ENCODE results near the gene HCAR3. TPM values are rescaled to one million over a fixed set of nuclear protein-coding genes. Genes with fewer than 3 reads are reported as not detected.
"Not testable (repeated sequence)": the region's sequence is repeated elsewhere in the genome, so short reads cannot be mapped to it uniquely, and the experiment has no call there.

HCAR3 gene
- total RNA-seq = 0.15 and 0.27 TPM in 2 replicates

DNA sequence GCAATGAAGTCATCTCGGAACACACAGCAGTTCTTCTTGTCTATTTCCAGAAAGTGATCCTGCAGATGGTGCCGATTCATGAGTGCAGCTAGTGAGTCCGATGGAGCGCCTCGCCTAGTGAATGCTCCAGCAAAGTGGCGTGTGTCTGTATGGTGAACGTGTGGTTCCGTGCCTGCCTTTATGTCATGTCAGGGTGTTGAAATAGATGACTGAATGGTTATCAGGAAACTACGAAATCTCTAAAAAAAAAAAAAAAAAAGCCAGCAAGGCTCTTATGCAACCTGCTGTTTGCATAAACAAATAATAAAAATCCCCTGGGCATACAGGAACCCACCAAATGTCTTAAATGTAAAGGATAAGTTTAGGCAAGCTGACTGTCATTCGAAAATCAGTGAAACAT is at the start of gene HCAR3:
TSS of gene HCAR3 (minus strand) at position 154 of the 400 bp plus-strand sequence. CDS start at position 80, 74 bp downstream.
- intact Hi-C loops (cut with micrococcal nuclease) = not testable (repeated sequence)

DNA sequence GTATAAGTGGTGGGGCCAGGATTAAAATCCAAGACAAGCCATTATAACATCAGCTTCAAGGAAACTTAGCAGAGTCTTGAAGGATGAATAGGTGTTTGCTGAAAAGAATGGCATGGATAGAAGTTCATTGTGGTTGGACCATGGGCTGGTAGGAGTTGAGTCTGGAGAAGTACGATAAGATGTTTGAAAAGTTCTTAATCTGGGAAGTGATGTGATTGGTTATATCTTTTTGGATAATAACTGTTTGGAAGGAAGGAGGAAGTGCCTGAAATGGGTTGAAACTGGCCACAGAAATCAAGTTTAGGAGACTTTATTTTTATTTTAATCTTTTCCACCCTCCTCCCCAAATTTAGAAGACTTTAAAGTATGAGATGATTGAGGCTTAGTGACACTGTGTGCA is 41.0 kb upstream of the HCAR3 start:
- intact Hi-C loops (cut with micrococcal nuclease) = loop anchor here (10.0 kb wide), 1 partner anchor 673 kb away; no protein-coding TSS in a partner anchor

DNA sequence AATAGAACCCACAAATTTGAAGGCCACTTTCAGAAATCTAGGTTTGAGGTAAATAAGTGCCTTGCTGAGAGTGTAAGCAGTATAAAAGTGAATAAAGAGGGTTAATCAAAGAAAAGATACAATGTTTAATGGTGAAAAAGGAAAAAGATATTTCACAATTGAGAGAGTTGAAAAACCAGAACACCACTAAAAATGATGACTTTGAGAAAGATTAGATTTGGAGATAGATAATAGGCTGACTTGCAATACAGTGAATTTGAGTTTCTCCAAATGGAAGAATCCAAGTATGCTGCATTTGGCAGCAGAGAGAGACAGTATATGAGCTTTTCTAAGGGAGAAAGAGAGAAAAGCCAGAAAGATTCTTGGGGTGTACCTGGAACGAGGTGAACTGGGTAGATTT is 38.2 kb upstream of the HCAR3 start:
- intact Hi-C loops (cut with micrococcal nuclease) = loop anchor here (5.0 to 10.0 kb wide), 2 partner anchors 352 to 670 kb away; no protein-coding TSS in a partner anchor

DNA sequence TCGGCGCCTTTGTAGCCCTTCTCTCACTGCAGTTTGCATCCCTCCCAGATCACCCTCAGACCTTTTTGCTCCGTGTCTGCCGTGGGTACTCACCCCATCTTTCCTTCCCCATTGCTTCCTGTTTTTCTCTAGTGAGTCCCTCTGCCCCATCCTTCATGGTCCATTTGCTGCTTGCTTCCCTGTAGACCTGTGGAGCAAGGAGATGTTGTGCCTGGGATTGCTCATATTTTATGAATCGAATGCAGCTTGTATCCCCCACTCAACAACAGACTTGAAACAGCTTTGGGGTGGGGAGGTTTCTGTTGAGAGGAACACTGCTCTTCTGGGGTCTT is 36.7 kb upstream of the HCAR3 start:
- intact Hi-C loops (cut with micrococcal nuclease) = loop anchor here (1.0 to 10.0 kb wide), 5 partner anchors 21 to 668 kb away; partner anchors contain the start of genes CCDC62, DIABLO, MPHOSPH9 and MTRFR

DNA sequence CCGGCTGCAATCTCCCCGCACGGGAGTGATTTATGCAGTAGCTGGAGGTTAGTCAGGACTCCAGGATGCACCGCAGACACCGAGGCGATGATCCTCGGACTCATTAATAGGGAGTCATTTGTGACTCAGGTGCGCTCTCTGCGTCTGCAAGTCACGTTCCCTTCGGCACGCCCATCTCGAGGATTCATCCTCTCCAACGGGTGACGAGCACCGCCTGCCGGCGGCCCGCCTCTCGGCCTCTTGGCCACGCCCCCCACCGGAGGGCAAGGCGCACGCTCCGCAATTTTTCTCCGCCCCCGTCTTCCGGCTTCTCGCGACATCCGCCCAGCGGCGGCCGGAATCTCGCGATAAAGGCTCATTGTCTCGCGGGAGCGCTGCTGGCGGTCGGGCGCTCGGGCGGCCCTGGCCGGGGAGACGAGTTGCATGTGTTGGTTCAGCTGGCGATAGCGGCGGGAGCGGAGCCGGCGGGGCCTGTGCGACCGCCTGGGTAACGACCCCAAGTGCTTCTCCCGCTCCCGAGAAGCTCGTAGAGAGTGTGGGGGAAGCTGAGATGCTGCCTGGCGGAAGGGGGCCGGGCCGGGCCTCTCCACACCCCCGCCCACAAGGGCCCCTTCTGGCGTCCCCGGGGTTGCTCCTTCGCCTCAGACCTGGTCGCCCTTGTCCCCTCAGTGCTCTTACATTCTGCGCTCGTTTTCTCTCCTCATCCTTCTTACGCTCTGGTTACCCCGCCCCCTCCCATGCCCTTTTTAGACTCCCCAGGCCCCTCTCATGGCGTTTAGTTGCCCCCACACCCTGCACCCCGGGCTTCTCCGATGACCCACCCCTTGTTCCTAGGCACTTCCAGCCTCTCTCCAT is 36.1 kb upstream of the HCAR3 start, which contains the start of gene DENR:
TSS of gene DENR (plus strand) at position 361 of the 855 bp plus-strand sequence. CDS start 878 bp downstream, outside the sequence.
- intact Hi-C loops (cut with micrococcal nuclease) = loop anchor here (1.0 to 10.0 kb wide), 12 partner anchors 22 to 668 kb away; partner anchors contain the start of genes ABCB9, CCDC62, DIABLO and HCAR1

DNA sequence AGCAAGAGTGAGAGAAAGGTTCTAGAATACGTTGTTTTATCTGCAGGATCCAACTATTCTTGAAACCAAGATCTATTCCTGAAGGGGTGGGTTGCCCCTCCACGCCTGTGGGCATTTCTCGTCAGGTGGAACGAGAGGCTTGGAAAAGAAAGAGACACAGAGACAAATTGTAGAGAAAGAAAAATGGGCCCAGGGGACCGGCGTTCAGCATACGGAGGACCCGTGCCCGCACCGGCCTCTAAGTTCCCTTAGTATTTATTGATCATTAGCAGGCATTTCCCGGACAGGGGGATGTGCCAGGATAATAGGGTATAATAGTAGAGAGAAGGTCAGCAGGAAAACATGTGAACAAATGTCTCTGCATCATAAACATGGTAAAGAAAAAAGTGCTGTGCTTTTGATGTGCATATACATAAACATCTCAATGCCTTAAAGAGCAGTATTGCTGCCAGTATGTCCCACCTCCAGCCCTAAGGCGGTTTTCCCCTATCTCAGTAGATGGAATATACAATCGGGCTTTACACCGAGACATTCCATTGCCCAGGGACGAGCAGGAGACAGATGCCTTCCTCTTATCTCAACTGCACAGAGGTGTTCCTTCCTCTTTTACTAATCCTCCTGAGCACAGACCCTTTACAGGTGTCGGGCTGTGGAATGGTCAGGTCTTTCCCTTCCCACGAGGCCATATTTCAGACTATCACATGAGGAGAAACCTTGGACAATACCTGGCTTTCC is 34.3 kb upstream of the HCAR3 start:
- intact Hi-C loops (cut with micrococcal nuclease) = loop anchor here (5.0 to 10.0 kb wide), 2 partner anchors 349 to 666 kb away; no protein-coding TSS in a partner anchor

DNA sequence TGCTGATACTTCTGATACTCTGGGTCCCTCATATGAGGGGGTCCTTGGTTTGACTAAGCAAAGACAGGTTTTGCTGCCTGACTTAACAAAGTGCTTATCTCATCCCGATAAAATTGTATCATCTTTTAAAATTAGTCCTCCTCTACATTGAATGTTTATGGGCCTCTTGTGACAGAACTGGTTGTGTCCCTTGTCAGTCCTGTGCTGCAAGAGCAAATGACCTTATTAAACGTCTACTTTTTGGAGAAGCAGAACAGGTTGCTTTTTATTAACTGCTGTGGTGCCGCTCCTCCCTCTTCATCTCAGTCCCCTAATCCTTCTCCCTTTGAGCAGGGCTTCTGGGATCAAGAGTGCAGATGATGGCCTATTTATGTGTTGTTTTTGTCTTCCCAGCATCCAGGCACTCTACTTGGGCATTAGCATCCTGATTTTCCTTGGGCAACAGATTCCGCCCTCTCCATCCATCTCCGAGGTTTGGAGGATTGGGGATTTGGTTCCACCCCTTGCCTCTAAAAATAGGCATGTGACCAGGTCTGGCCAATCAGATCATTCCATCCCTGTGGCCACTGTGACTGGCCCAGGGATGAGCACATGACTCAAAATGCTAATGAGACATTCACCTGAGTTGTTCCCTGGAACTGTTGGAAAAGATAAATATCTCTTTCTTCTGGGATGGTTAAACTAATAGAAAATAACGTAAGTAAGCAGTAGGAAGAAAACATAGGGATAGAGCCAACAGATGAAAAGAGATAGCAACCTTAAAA is 33.1 kb upstream of the HCAR3 start:
- intact Hi-C loops (cut with micrococcal nuclease) = loop anchor here (5.0 to 10.0 kb wide), 2 partner anchors 347 to 665 kb away; no protein-coding TSS in a partner anchor

DNA sequence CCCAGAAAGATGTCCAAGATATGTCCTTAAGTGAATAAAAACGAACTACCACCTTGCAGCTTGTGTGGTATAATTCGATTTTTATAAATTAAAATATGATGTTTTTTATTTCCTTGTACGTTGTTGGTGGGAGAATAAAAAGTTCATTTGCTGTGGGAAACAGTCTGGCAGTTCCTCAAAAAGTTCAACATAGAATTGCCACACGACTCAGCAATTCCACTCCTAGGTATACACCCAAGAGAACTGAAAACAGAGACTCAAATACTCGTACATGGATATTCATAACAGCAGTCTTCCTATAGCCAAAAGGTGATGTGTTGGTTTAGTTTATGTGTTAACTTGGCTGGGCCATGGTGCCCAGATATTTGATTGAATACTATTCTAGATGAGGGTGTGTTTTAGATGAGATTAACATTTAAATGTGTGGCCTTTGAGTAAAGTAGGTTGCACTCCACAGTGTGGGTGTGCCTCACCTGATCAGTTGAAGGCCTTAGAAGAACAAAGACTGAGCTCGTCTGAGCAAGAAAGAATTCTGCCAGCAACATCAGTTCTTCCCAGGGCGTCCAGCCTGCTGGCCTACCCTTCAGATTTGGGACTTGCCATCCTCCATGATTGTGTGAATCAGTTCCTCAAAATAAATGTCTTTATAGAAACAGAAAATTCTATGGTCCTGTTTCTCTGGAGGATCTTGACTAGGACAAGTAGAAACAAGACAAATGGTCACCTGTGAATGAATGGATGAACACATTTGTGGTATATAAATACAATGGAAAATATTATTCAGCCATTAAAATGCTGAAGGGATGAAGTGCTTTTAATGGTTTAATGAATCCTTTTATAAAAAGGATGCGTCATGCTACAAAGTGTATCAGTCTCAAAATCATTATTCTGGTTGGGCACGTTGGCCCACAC is 30.9 kb upstream of the HCAR3 start:
- intact Hi-C loops (cut with micrococcal nuclease) = no loop called here

DNA sequence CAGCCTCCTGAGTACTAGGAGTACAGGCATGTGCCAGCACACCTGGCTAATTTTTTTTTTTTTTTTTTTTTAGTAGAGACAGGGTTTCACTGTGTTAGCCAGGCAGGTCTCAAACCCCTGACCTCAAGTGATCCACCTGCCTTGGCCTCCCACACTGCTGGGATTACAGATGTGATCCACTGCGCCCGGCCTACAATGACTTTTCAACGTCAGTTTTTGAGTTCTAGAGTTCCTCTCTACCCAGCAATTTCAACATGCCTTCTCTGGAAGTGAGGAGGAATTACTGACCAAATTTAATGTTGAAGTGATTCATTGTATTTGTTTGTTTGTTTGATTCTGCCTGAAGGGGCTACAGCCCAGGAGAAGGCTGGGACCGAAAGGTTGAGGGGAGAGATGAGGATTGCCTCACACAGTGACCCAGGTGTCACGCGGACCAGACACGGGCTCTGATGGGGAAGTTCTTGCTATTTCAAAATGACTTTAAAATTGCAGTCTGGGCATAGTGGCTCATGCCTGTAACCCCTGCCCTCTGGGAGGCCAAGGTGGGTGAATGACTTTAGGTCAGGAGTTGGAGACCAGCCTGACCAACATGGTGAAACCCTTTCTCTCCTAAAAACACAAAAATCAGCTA is 27.4 kb upstream of the HCAR3 start:
- intact Hi-C loops (cut with micrococcal nuclease) = no loop called here

DNA sequence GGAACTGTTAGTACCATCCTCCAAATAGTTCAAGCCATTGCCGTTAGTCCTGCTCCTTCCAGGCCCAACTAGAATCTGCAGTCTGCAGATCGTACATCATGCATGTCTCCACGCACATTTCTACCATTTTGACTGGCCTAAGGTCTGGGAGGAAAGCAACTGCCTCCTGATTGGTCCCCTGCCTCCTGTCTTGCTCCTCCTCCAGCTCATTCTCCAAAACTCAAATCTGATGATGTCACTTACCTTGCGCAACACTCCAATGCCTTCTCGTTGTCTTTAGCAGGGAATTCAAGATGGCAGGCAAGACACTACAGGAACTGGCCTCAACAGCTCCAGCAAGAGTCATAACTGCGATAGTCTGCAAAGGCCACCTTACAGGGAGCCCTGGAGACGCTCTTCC is 23.7 kb upstream of the HCAR3 start:
- intact Hi-C loops (cut with micrococcal nuclease) = no loop called here

DNA sequence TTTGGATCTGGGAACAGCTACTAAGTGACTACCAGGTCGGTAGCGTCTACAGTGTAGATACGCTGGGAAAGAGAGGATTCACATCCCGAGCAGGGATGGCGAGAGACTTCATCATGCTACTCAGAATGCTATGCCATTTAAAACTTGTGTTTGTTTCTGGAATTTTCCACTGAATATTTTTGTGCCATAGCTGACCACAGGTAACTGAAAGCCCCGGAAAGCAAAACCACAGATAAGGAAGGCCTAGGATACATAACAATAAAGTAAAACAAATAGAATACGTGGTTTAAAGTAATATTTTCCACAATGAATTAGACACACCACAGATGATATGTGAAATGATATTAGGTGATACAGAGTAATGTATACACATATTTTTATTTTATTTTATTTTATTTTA is 22.0 kb upstream of the HCAR3 start:
- intact Hi-C loops (cut with micrococcal nuclease) = no loop called here

DNA sequence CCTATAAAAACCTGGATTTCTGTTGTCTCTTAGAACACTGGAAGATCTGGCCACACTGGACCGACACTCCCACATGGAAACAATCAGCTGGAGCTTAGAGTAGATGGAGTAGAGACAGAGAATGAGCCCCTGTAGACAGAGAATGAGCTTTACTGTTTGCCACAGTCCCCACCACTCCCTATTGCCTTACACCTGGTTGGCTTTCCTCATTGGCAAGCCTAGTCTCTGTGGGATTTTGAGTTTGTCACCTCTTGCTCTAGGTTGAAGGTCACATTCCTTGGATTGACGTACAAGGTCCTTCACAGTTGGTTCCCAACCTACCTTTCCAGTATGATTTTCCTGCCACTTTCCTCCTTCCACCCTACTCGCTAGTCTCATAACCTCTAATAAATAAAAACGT is 16.0 kb upstream of the HCAR3 start:
- intact Hi-C loops (cut with micrococcal nuclease) = loop anchor here (2.0 kb wide), 1 partner anchor 86 kb away; no protein-coding TSS in a partner anchor

DNA sequence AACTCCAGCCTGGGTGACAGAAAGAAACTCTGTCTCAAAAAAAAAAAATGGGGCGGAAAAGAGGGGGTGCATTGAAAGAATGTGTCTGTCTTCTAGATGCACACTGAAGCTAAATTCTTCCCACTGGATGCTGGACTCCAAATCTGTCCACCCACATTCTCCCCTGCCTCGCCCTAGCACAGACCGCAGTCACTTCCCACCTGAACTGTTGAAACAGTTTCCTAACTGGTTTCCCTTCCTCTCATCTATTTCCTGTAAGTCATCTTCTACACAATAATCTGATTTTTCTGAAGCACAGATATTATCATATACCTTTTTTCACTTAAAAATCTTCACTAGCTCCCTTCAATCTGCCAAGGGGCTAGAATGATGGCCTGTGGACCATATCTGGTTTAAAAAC is 15.6 kb upstream of the HCAR3 start:
- intact Hi-C loops (cut with micrococcal nuclease) = loop anchor here (2.0 kb wide), 1 partner anchor 85 kb away; no protein-coding TSS in a partner anchor

DNA sequence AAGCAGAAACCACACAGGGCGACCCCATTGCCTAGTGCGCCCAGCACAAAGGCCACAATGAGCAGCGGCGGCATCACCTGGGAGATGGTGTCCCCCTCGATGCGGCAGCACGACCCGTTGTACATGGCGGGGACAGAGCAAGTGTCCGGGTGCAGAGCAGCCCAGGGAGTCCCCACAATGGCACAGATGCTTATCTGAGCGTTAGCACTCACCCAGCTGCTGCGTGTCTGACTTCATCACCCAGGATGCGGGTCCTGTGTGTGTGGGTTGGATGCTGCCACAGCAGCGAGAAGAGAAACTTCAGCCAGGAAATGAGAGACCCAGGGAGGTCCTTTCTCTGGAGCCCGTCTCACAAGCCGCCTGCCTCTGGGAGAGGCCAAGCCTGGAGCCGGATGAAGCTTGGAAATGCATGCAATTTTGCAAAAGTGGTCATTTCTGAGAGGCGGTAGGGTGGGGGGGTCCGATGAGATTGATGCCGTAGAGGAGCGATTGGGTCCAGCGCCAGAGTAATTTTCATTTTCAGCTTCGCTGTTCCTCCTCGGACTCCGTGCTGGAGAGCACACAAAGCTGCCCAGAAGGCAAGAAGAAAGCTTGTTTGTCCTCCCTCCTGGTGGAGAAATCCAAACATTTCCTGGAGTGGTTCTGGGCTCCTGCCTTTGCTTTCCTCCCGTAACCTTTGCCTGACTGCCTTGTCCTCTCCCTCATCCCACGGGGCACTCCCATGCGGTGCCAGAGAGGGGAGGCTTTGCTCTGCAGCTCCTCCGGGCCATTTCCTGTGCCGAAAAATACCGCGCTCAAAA is 13.8 kb upstream of the HCAR3 start, which contains the start of gene HCAR1:
TSS of gene HCAR1 (minus strand) at position 630 of the 800 bp plus-strand sequence. CDS start at position 125, 505 bp downstream.
- intact Hi-C loops (cut with micrococcal nuclease) = loop anchor here (1.0 kb wide), 1 partner anchor 22 kb away; the partner anchor contains the start of gene DENR

DNA sequence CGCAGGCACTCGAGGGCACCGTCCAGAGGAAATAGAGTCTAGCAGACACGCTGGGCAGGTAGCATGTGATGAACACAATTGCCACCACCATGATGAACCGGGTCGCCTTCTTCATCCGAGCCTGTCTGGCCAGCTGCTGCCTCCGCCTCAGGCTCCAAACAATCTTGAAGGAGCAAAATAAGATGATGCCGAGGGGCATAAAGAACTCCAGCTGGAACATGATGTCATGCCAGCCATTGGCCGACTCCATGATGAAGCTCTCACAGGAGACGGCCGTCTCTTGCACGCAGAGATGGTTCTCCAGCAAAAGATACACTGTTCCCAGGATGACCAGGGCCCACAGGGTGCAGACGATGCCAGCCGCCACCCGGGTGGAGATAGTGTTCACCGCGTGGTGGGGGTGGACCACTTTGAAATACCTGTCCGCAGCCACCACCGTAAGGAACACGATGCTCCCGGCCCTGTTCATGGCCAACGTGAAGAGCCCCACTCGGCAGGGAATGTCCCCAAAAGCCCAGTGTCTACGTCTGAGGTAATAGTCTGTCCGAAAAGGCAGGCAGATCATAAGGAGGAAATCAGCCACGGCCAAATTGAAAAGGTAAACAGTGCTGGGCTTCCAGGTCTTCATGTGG is 13.1 kb upstream of the HCAR3 start:
- intact Hi-C loops (cut with micrococcal nuclease) = loop anchor here (1.0 to 5.0 kb wide), 2 partner anchors 23 to 202 kb away; partner anchors contain the start of genes DENR, KNTC1 and RSRC2

DNA sequence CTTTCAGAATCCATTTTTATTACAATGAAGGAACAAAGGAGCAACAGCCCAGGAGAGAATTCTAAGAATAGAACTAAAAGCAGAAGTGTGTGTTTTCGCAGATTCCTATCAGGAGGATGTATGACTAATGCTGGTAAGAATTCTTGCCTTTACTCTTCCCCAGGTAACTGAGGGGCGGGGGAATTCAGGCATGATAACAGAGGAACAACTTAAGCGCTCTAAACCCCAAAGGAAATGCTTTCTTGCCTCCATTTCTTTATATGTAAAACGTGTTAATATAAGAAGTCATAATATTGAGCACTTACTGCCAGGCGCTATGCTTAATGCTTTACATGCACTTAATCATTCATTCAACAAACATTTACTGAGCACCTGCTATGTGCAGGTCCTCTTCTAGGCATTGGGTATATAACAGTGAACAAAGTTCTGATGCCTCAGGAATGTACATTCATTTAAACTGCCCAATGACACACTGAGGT is 9.5 kb upstream of the HCAR3 start:
- intact Hi-C loops (cut with micrococcal nuclease) = loop anchor here (5.0 kb wide), 1 partner anchor 199 kb away; the partner anchor contains the start of genes KNTC1 and RSRC2

DNA sequence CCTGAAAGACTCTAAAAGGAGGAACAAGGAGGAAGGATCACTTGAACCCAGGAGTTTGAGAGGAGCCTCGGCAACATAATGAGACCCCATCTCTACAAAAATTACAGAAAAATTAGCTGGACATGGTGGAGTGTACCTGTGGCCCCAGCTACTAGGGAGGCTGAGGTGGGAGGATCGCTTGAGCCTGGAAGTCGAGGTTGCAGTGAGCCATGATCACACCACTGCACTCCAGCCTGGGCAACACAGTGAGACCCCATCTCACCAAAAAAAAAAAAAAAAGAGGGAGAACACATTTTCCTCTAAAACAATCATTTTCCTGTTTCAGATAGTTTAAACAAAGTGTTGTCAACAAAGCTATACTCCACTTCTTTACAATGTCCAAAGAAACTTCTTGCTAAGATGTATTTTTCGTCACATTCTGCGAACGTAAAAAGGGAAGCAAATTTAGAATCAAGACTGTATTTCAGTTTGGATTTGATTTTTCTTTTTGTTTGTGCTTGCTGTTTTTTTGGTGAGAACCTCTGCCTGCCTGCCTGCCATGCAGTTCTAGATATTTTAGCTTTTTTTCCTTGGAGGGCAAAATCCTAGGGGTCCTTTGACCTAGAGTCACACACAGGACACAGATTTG is 9.0 kb upstream of the HCAR3 start:
- intact Hi-C loops (cut with micrococcal nuclease) = loop anchor here (5.0 kb wide), 1 partner anchor 198 kb away; the partner anchor contains the start of genes KNTC1 and RSRC2
